HCT116 (cell line): ENCODE measurements around the gene TPP1. TPM values are rescaled to one million over a fixed set of nuclear protein-coding genes. Genes with fewer than 3 reads are reported as not detected.

Source experiments
- ATAC-seq: fragments of 200-7000 bp; cut with Tn5 transposase; 2 replicates; pipeline ENCODE4 v1.9.1; 2020; ENCODE audit warnings: mild to moderate bottlenecking, moderate library complexity
- BruUV-seq: library from RNA; stranded (reverse); fragments of 400-500 nt; replicated peaks from 2 replicates; lab custom pipeline; 2021; lab: Mats Ljungman, UMichigan
- CTCF ChIA-PET: fragments of 300-600 bp; sonication (Branson Sonifier 250); formaldehyde crosslinking; loops from one replicate; lab custom pipeline; 2021; ENCODE audit warnings: antibody characterized with exemption; lab: Charles Lee
- POLR2A ChIA-PET: fragments of 300-600, 350-600 bp; sonication (Branson Sonifier 250); formaldehyde crosslinking; loops from one replicate; lab custom pipeline; 2021; ENCODE audit warnings: antibody characterized with exemption; lab: Charles Lee
- RAD21 ChIA-PET, 2 experiments: fragments of 300-600 bp; sonication (Branson Sonifier 250); formaldehyde crosslinking; loops; one replicate each; lab custom pipeline; 2023; ENCODE audit warnings: low total read pairs in 2 of 2; ENCODE audit not compliant: uncharacterized antibody in 2 of 2, unreplicated experiment in 2 of 2, low non-redundant PET in 1 of 2; lab: Charles Lee
- DNase-seq: peaks from one replicate; pipeline ENCODE4 v3.0.0-alpha.2; 2010; ENCODE audit warnings: low read depth, low spot score
- H2AFZ ChIP-seq: fragments of 200-600 bp; shearing (Covaris generic), sonication (generic); 2 replicates; pipeline ENCODE4 v1.6.1; 2017; ENCODE audit warnings: low read depth, mixed run types, mixed read lengths, antibody characterized with exemption, low read length; ENCODE audit not compliant: poor library complexity, severe bottlenecking
- H3K27ac ChIP-seq: 2 replicates; pipeline ENCODE4 v1.5.1; 2012; ENCODE audit warnings: low read depth, low read length
- H3K27me3 ChIP-seq: fragments of 200-600 bp; sonication (generic); 2 replicates; pipeline ENCODE4 v1.6.1; 2016; ENCODE audit warnings: mixed run types, low read length, mixed read lengths; ENCODE audit not compliant: insufficient read depth
- H3K36me3 ChIP-seq, 2 experiments: fragments of 200-500 bp in 1 of 2; fragments of 200-600 bp in 1 of 2; sonication (Bioruptor generic) in 1 of 2; sonication (generic) in 1 of 2; 2 replicates each; pipeline versions ENCODE4 v1.5.1 to v1.6.1; 2014 to 2016; ENCODE audit warnings: low read length in 2 of 2, inconsistent platforms in 1 of 2, mixed read lengths in 1 of 2, mixed run types in 1 of 2; ENCODE audit not compliant: insufficient read depth in 2 of 2, control insufficient read depth in 1 of 2
- H3K4me1 ChIP-seq, 2 experiments: fragments of 200-600 bp in 1 of 2; sonication (generic) in 1 of 2; 2 replicates each; pipeline versions ENCODE4 v1.5.1 to v1.6.1; 2012 to 2017; ENCODE audit warnings: low read length in 2 of 2, inconsistent platforms in 1 of 2, mild to moderate bottlenecking in 1 of 2, mixed read lengths in 1 of 2, mixed run types in 1 of 2, moderate library complexity in 1 of 2; ENCODE audit not compliant: insufficient read depth in 2 of 2, control insufficient read depth in 1 of 2
- H3K4me2 ChIP-seq: fragments of 200-600 bp; sonication (generic); 2 replicates; pipeline ENCODE4 v1.6.1; 2017; ENCODE audit warnings: mixed run types, low read length, mixed read lengths
- H3K4me3 ChIP-seq, 2 experiments: fragments of 200-600 bp in 1 of 2; sonication (generic) in 1 of 2; replicated peaks in 1 of 2; 2 replicates each; pipeline ENCODE4 v1.5.1; 2011 to 2016; ENCODE audit warnings: low read length in 2 of 2, control low read depth in 1 of 2, low read depth in 1 of 2, mild to moderate bottlenecking in 1 of 2, mixed read lengths in 1 of 2, mixed run types in 1 of 2
- H3K79me2 ChIP-seq: fragments of 200-600 bp; sonication (generic); 2 replicates; pipeline ENCODE4 v1.6.1; 2017; ENCODE audit warnings: mild to moderate bottlenecking, mixed run types, low read length, moderate library complexity, mixed read lengths; ENCODE audit not compliant: insufficient read depth
- H3K9ac ChIP-seq: fragments of 200-600 bp; sonication (generic); 2 replicates; pipeline ENCODE4 v1.6.1; 2016; ENCODE audit warnings: low read length, mixed read lengths
- H3K9me2 ChIP-seq: fragments of 200-600 bp; sonication (generic), shearing (Covaris generic); 2 replicates; pipeline ENCODE4 v1.6.1; 2017; ENCODE audit warnings: mixed run types, mild to moderate bottlenecking, moderate library complexity; ENCODE audit not compliant: insufficient read depth
- H3K9me3 ChIP-seq, 2 experiments: fragments of 200-500 bp in 1 of 2; fragments of 200-600 bp in 1 of 2; sonication (Bioruptor generic) in 1 of 2; sonication (generic) in 1 of 2; 2 replicates each; pipeline ENCODE4 v1.6.1; 2014 to 2017; ENCODE audit warnings: low read length in 2 of 2, mixed read lengths in 2 of 2, inconsistent platforms in 1 of 2, low read depth in 1 of 2, mild to moderate bottlenecking in 1 of 2, mixed run types in 1 of 2, moderate library complexity in 1 of 2; ENCODE audit not compliant: control insufficient read depth in 1 of 2, insufficient read depth in 1 of 2
- H4K20me1 ChIP-seq: fragments of 200-600 bp; sonication (generic), shearing (Covaris generic); 2 replicates; pipeline ENCODE4 v1.6.1; 2017; ENCODE audit warnings: mixed run types, mild to moderate bottlenecking, moderate library complexity; ENCODE audit not compliant: insufficient read depth
- CBX3 ChIP-seq: IDR thresholded peaks from 2 replicates; pipeline ENCODE4 v1.6.1; 2012; ENCODE audit warnings: low read depth
- CEBPB ChIP-seq: IDR thresholded peaks from 2 replicates; pipeline ENCODE4 v1.6.1; 2012; ENCODE audit warnings: low read depth
- CTCF ChIP-seq, 3 experiments: fragments of 200-600 bp in 1 of 3; sonication (generic) in 1 of 3; IDR thresholded peaks in 2 of 3; conservative IDR thresholded peaks in 1 of 3; 2 replicates each; pipeline ENCODE4 v1.5.1; 2012 to 2017; ENCODE audit warnings: low read depth in 2 of 3, low read length in 2 of 3, antibody characterized with exemption in 1 of 3, borderline replicate concordance in 1 of 3, control low read depth in 1 of 3, mild to moderate bottlenecking in 1 of 3, mixed read lengths in 1 of 3, mixed run types in 1 of 3, moderate library complexity in 1 of 3; ENCODE audit not compliant: insufficient read depth in 1 of 3
- EGR1 ChIP-seq: IDR thresholded peaks from 2 replicates; pipeline ENCODE4 v1.6.1; 2012; ENCODE audit warnings: low read depth
- ELF1 ChIP-seq: IDR thresholded peaks from 2 replicates; pipeline ENCODE4 v1.6.1; 2012; ENCODE audit warnings: low read depth, borderline replicate concordance
- EZH2 ChIP-seq: fragments of 200-600 bp; sonication (generic); IDR thresholded peaks from 2 replicates; pipeline ENCODE4 v1.6.1; 2017; ENCODE audit warnings: antibody characterized with exemption, mixed run types
- EZH2phosphoT487 ChIP-seq: fragments of 200-600 bp; IDR thresholded peaks from 2 replicates; pipeline ENCODE4 v1.6.1; 2018; ENCODE audit warnings: antibody characterized with exemption, borderline replicate concordance
- FOSL1 ChIP-seq: IDR thresholded peaks from 2 replicates; pipeline ENCODE4 v1.6.1; 2012; ENCODE audit warnings: low read depth
- JUND ChIP-seq: IDR thresholded peaks from 2 replicates; pipeline ENCODE4 v1.6.1; 2012
- MAX ChIP-seq: IDR thresholded peaks from 2 replicates; pipeline ENCODE4 v1.6.1; 2012
- POLR2A ChIP-seq: IDR thresholded peaks from 2 replicates; pipeline ENCODE4 v1.7.0; 2011; ENCODE audit warnings: borderline replicate concordance; ENCODE audit not compliant: insufficient read depth, insufficient read length; ENCODE audit errors: extremely low read depth
- RAD21 ChIP-seq: IDR thresholded peaks from 2 replicates; pipeline ENCODE4 v1.6.1; 2012; ENCODE audit warnings: low read depth, mild to moderate bottlenecking
- REST ChIP-seq: IDR thresholded peaks from 2 replicates; pipeline ENCODE4 v1.6.1; 2012; ENCODE audit warnings: low read depth
- SIN3A ChIP-seq: IDR thresholded peaks from 2 replicates; pipeline ENCODE4 v1.6.1; 2012; ENCODE audit warnings: low read depth
- SP1 ChIP-seq: IDR thresholded peaks from 2 replicates; pipeline ENCODE4 v1.6.1; 2012; ENCODE audit warnings: low read depth
- TCF7L2 ChIP-seq: IDR thresholded peaks from 2 replicates; pipeline ENCODE4 v1.7.0; 2011; ENCODE audit warnings: borderline replicate concordance, inconsistent platforms; ENCODE audit not compliant: insufficient read depth, insufficient read length; ENCODE audit errors: extremely low read depth
- YY1 ChIP-seq: IDR thresholded peaks from 2 replicates; pipeline ENCODE4 v1.6.1; 2011; ENCODE audit warnings: low read length, low read depth, moderate library complexity, mild to moderate bottlenecking; ENCODE audit not compliant: insufficient replicate concordance; ENCODE audit errors: extremely low read depth
- ZBTB33 ChIP-seq: IDR thresholded peaks from 2 replicates; pipeline ENCODE4 v1.6.1; 2011; ENCODE audit warnings: mild to moderate bottlenecking, low read length, moderate library complexity; ENCODE audit not compliant: insufficient replicate concordance; ENCODE audit errors: extremely low read depth
- ZFX ChIP-seq: fragments of 450-650 bp; IDR thresholded peaks from 2 replicates; pipeline ENCODE4 v1.6.1; 2017
- ZNF274 ChIP-seq: fragments of 200-500 bp; sonication (Bioruptor generic); IDR thresholded peaks from 2 replicates; pipeline ENCODE4 v1.6.1; 2014; ENCODE audit warnings: mild to moderate bottlenecking, low read depth, low read length, inconsistent platforms
- intact Hi-C: fragments of 100-400 bp; cut with micrococcal nuclease; formaldehyde crosslinking; loops from 2 replicates; pipeline ENCODE4 v1.10.0; 2022
- total RNA-seq: library from RNA; stranded (reverse); gene quantifications from one replicate; pipeline ENCODE4 v1.2.1, GENCODE V29; 2021; ENCODE audit not compliant: unreplicated experiment

TPP1 gene
- total RNA-seq, 1 experiment from 2014 or later: 44.7 TPM

GRCh38 chr11:6655020-6655789 lies 36.0 kb upstream of the TPP1 start:
- no TSS peak for BruUV-seq
- peaks cover 0 to 7% of the 10 kb centered on the region in 2 experiments; a peak in 2 of 4 replicates for H3K4me1 ChIP-seq
- no peaks in the 10 kb centered on the region for H3K36me3 ChIP-seq
- H3K27ac ChIP-seq: no peak overlapping the region
- no peaks in the 10 kb centered on the region for H3K79me2 ChIP-seq
- ATAC-seq: no peak
- H3K4me2 ChIP-seq: no peak overlapping the region
- no peak overlapping the region for H3K4me3 ChIP-seq
- peaks cover 21% of the 10 kb centered on the region; the same call in 1 of the 2 replicates for H3K27me3 ChIP-seq
- DNase-seq: no peak
- CTCF ChIA-PET: no interaction called here
- H4K20me1 ChIP-seq: no peaks in the 10 kb centered on the region
- H3K9me3 ChIP-seq: no peaks in the 10 kb centered on the region
- POLR2A ChIA-PET: no interaction called here
- intact Hi-C loops: no loop called here
- no peak for TF ChIP-seq EGR1
- TF ChIP-seq JUND: no peak
- TF ChIP-seq ZBTB33: no peak
- TF ChIP-seq YY1: no peak
- no peak for TF ChIP-seq RAD21
- no peak for TF ChIP-seq MAX
- TF ChIP-seq CTCF (IDR thresholded peaks at IDR 0.05 in 2 of 3, conservative IDR thresholded peaks at IDR 0.05 in 1 of 3; ENCODE audit: borderline replicate concordance in 1 of 3, insufficient read depth in 1 of 3, low read depth in 2 of 3, low read length in 2 of 3): no peak
- TF ChIP-seq CEBPB: no peak
- no peak for TF ChIP-seq ELF1
- TF ChIP-seq TCF7L2: no peak
- no peak for TF ChIP-seq POLR2A
- TF ChIP-seq SP1: no peak
- TF ChIP-seq CBX3: no peak
- no peak for TF ChIP-seq ZFX
- TF ChIP-seq REST: no peak
- no peak for TF ChIP-seq FOSL1
- TF ChIP-seq EZH2phosphoT487: no peak
- TF ChIP-seq ZNF274: no peak
- TF ChIP-seq EZH2: no peak
- TF ChIP-seq SIN3A: no peak
- no peak overlapping the region for H2AFZ ChIP-seq
- no peaks in the 10 kb centered on the region for H3K9me2 ChIP-seq
- RAD21 ChIA-PET: no interaction called here
- no peak overlapping the region for H3K9ac ChIP-seq
